ENCODE data around the gene EIF4G2. TPM values are rescaled to one million over a fixed set of nuclear protein-coding genes. Genes with fewer than 3 reads are reported as not detected.

Gene EIF4G2
- polyA plus RNA-seq, 1 donor, result 709 TPM

GRCh38 chr11:10808235-10808552 lies 532 bp downstream of the EIF4G2 start:
- DNase-seq (ENCODE audit: low read depth), result no peak

- no peak for DNase-seq (ENCODE audit: low read depth)
These were observed 1.1 kb downstream of the EIF4G2 start for GRCh38 chr11:10807493-10808234.

GRCh38 chr11:10806206-10806605 lies 2.5 kb downstream of the EIF4G2 start:
- no peak for DNase-seq (ENCODE audit: low read depth)

GRCh38 chr11:10805741-10806140 lies 3.0 kb downstream of the EIF4G2 start:
- DNase-seq (ENCODE audit: low read depth), result no peak

GRCh38 chr11:10803676-10804075 lies 5.0 kb downstream of the EIF4G2 start:
- no peak for DNase-seq (ENCODE audit: low read depth)

GRCh38 chr11:10800292-10800691 lies 8.4 kb downstream of the EIF4G2 start:
- DNase-seq (ENCODE audit: low read depth), result no peak

- DNase-seq (ENCODE audit: low read depth), result no peak
These were observed 10.3 kb downstream of the EIF4G2 start for GRCh38 chr11:10798330-10798928.

GRCh38 chr11:10797531-10797930 lies 11.2 kb downstream of the EIF4G2 start:
- no peak for DNase-seq (ENCODE audit: low read depth)

- no peak for DNase-seq (ENCODE audit: low read depth)
These were observed 11.7 kb downstream of the EIF4G2 start for GRCh38 chr11:10797001-10797400.

- no peak for DNase-seq (ENCODE audit: low read depth)
These were observed 12.5 kb downstream of the EIF4G2 start for GRCh38 chr11:10796191-10796590.

GRCh38 chr11:10793470-10794255 lies 15.1 kb downstream of the EIF4G2 start:
- no peak for DNase-seq (ENCODE audit: low read depth)

- DNase-seq (ENCODE audit: low read depth), result no peak
These were observed 16.2 kb downstream of the EIF4G2 start for GRCh38 chr11:10792385-10793068.

- DNase-seq (ENCODE audit: low read depth), result no peak
These were observed 22.3 kb downstream of the EIF4G2 start for GRCh38 chr11:10786451-10786850.

- no peak for DNase-seq (ENCODE audit: low read depth)
These were observed 23.6 kb downstream of the EIF4G2 start for GRCh38 chr11:10785146-10785474.

- DNase-seq (ENCODE audit: low read depth), result no peak
These were observed 24.2 kb downstream of the EIF4G2 start for GRCh38 chr11:10784232-10785145.

- no peak for DNase-seq (ENCODE audit: low read depth)
These were observed 28.7 kb downstream of the EIF4G2 start for GRCh38 chr11:10780040-10780439.

- no peak for DNase-seq (ENCODE audit: low read depth)
These were observed 29.6 kb downstream of the EIF4G2 start for GRCh38 chr11:10779086-10779485.

- no peak for DNase-seq (ENCODE audit: low read depth)
These were observed 30.3 kb downstream of the EIF4G2 start for GRCh38 chr11:10778217-10778970.

- no peak for DNase-seq (ENCODE audit: low read depth)
These were observed 30.9 kb downstream of the EIF4G2 start for GRCh38 chr11:10777806-10778205.

GRCh38 chr11:10777393-10777793 lies 31.3 kb downstream of the EIF4G2 start:
- DNase-seq (ENCODE audit: low read depth), result no peak

GRCh38 chr11:10774811-10775210 lies 33.9 kb downstream of the EIF4G2 start:
- DNase-seq (ENCODE audit: low read depth), result no peak
